ENCODE results near the gene COL5A2. TPM values are rescaled to one million over a fixed set of nuclear protein-coding genes. Genes with fewer than 3 reads are reported as not detected.
A peak's percentile ranks its signal among the peaks of the same experiment; 100 is the strongest.

Gene COL5A2
- total RNA-seq, 1 experiment from 2014 or later: 155 TPM

DNA sequence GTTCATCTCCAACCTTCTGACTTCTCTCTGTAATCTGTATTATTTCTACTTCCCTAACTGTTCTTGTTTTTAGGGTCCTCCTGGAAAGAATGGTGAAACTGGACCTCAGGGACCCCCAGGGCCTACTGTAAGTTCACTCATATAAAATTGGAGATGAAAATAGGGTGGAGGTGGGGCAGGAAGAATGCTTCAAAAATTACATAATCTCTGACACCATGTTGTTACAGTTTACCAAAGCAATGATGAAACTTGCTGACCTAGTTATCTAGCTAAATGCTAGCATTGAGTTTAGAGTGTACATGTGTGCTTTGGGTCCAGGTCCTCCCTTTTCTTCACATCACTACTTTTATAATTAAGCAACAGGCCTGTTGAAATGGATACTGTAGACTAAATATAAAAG lies 182.3 kb downstream of the COL5A2 start:
- DNase-seq (ENCODE audit: low spot score): no peak

DNA sequence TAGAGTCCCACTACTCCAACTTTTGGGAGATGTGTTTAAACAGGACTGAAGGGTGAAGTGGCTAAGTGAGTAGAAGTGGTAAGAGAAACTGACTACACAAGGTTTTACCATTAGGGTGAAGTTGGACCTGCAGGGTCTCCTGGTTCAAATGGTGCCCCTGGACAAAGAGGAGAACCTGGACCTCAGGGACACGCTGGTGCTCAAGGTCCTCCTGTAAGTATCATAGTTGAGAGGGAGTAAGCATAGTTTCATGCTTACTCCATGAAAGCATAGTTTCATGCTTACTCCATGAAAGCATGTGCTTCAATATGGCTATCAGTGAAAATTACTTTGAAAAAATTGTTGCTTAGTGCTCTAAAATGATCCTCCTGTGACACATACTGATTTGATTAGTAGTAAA lies 186.3 kb downstream of the COL5A2 start:
- DNase-seq (ENCODE audit: low spot score): no peak

DNA sequence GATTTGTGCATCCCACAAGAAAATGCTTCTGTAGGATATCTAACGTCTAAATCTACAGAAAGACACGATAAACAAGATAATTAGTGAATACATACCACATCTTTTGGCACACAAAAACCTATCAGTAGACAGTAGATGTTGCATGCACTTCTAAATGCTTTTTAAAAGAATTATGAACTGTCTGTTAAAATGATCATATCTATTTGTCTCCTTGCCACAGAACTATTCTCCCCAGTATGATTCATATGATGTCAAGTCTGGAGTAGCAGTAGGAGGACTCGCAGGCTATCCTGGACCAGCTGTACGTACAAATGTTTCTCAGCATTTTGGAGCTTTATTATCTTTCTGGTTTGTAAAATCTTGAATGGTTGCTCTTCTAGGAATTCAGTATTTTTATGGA lies 192.7 kb downstream of the COL5A2 start:
- DNase-seq (ENCODE audit: low spot score): no peak

- peak; percentile 40 for DNase-seq (ENCODE audit: low spot score)
Measured at GRCh38 chr2:188984680-188985079, 194.9 kb downstream of the COL5A2 start.

GRCh38 chr2:188984065-188984491 lies 195.5 kb downstream of the COL5A2 start:
- peak; percentile 53 for DNase-seq (ENCODE audit: low spot score)

GRCh38 chr2:188983427-188984064 lies 196.0 kb downstream of the COL5A2 start:
- peak; percentile 9 for DNase-seq (ENCODE audit: low spot score)

Other genes with a start within 250 kb of the COL5A2 start
- 70.4 and 74.5 TPM in 2 replicates for gene COL3A1, start 205.4 kb downstream of the COL5A2 start, total RNA-seq (2014; rRNA removed; shearing (Covaris generic))

Data from H4 (cell line).